ENCODE measurements around the gene DBNDD1. TPM values are rescaled to one million over a fixed set of nuclear protein-coding genes. Genes with fewer than 3 reads are reported as not detected.

The DBNDD1 gene
- total RNA-seq, 1 experiment from 2014 or later: 75.0 TPM

DNA sequence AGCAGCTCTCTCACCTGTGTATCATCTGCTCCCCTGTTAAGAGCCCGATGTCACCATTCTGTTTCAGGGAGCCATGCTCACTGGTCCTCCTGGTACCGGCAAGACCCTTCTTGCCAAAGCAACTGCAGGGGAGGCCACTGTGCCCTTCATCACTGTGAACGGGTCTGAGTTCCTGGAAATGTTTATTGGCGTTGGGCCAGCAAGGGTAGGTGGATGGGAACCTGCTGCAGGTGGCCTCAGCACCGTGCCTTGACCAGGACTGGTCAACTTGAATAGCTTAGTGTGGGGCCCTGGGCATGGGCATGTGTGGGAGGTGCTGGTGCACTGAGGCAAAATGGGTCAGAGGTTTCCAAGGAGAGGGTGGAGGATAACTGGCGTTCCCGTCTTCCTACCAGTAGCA is 28.5 kb downstream of the DBNDD1 start:
- Mint-ChIP-seq H3K4me3 (no peak overlapping the region), H3K27me3 (ENCODE audit: low read depth) (peaks cover 10% of the 10 kb centered on the region; the same call in 1 of the 2 replicates), H3K36me3 (peaks cover 59% of the 10 kb centered on the region), H3K9me3 (peaks cover 16% of the 10 kb centered on the region), H3K27ac (no peak overlapping the region), H3K4me1 (no peaks in the 10 kb centered on the region)
- ChIA-PET POLR2A (no interaction called here), CTCF (interaction anchor here (1.0 kb wide), 1 partner anchor 28 kb away, joined by 3 read pairs; no protein-coding TSS in a partner anchor)
- TF ChIP-seq JUN (CRISPR knock-in tag; IDR thresholded peaks at IDR 0.05): no peak
- TF ChIP-seq, protein P1, sequence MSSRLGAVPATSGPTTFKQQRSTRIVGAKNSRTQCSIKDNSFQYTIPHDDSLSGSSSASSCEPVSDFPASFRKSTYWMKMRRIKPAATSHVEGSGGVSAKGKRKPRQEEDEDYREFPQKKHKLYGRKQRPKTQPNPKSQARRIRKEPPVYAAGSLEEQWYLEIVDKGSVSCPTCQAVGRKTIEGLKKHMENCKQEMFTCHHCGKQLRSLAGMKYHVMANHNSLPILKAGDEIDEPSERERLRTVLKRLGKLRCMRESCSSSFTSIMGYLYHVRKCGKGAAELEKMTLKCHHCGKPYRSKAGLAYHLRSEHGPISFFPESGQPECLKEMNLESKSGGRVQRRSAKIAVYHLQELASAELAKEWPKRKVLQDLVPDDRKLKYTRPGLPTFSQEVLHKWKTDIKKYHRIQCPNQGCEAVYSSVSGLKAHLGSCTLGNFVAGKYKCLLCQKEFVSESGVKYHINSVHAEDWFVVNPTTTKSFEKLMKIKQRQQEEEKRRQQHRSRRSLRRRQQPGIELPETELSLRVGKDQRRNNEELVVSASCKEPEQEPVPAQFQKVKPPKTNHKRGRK (CRISPR knock-in tag; IDR thresholded peaks at IDR 0.05; ENCODE audit: borderline replicate concordance): no peak
- no peak for TF ChIP-seq IRF2 (CRISPR knock-in tag; IDR thresholded peaks at IDR 0.05; ENCODE audit: borderline replicate concordance, low read depth)
- no peak for ATAC-seq
- DNase-seq (ENCODE audit: low spot score): no peak

DNA sequence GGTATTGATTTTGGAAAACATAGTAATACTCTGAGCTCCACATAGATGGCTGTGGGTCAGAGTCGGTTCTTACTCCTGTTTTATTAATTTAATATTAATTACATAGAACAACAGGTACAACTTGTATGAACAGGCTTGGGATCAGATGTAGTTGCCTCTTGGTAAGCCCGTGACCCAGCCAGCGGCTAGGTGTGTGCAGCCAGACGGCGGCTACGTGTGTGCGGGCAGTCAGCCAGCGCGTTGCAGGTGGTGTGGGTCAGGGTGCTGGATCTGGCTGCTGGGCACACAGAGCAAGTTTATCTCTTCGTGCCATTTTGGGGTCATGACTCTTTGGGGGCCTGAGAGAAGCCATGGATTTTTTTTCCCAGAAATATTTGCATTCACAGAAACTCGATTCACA is 30.3 kb downstream of the DBNDD1 start:
- DNase-seq (ENCODE audit: low spot score) (no peak), ATAC-seq (no peak)
- Mint-ChIP-seq H3K27me3 (ENCODE audit: low read depth) (no peaks in the 10 kb centered on the region), H3K36me3 (peaks cover 56% of the 10 kb centered on the region), H3K27ac (no peak overlapping the region), H3K4me3 (no peak overlapping the region), H3K4me1 (no peaks in the 10 kb centered on the region), H3K9me3 (no peaks in the 10 kb centered on the region)
- ChIA-PET CTCF (no interaction called here), POLR2A (no interaction called here)
- no peak for TF ChIP-seq HMGA2 (CRISPR knock-in tag; IDR thresholded peaks at IDR 0.05)
- TF ChIP-seq, protein P2, sequence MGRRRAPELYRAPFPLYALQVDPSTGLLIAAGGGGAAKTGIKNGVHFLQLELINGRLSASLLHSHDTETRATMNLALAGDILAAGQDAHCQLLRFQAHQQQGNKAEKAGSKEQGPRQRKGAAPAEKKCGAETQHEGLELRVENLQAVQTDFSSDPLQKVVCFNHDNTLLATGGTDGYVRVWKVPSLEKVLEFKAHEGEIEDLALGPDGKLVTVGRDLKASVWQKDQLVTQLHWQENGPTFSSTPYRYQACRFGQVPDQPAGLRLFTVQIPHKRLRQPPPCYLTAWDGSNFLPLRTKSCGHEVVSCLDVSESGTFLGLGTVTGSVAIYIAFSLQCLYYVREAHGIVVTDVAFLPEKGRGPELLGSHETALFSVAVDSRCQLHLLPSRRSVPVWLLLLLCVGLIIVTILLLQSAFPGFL (CRISPR knock-in tag; IDR thresholded peaks at IDR 0.05; ENCODE audit: borderline replicate concordance): no peak
- TF ChIP-seq NFATC4 (CRISPR knock-in tag; IDR thresholded peaks at IDR 0.05): no peak
- TF ChIP-seq CBFB (CRISPR knock-in tag; IDR thresholded peaks at IDR 0.05; ENCODE audit: low read depth): no peak
- TF ChIP-seq NR1H2 (CRISPR knock-in tag; IDR thresholded peaks at IDR 0.05): no peak
- no peak for TF ChIP-seq GTF2I (CRISPR knock-in tag; conservative IDR thresholded peaks at IDR 0.05)
- TF ChIP-seq, protein P3, sequence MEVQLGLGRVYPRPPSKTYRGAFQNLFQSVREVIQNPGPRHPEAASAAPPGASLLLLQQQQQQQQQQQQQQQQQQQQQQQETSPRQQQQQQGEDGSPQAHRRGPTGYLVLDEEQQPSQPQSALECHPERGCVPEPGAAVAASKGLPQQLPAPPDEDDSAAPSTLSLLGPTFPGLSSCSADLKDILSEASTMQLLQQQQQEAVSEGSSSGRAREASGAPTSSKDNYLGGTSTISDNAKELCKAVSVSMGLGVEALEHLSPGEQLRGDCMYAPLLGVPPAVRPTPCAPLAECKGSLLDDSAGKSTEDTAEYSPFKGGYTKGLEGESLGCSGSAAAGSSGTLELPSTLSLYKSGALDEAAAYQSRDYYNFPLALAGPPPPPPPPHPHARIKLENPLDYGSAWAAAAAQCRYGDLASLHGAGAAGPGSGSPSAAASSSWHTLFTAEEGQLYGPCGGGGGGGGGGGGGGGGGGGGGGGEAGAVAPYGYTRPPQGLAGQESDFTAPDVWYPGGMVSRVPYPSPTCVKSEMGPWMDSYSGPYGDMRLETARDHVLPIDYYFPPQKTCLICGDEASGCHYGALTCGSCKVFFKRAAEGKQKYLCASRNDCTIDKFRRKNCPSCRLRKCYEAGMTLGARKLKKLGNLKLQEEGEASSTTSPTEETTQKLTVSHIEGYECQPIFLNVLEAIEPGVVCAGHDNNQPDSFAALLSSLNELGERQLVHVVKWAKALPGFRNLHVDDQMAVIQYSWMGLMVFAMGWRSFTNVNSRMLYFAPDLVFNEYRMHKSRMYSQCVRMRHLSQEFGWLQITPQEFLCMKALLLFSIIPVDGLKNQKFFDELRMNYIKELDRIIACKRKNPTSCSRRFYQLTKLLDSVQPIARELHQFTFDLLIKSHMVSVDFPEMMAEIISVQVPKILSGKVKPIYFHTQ (CRISPR knock-in tag; IDR thresholded peaks at IDR 0.05): no peak
- TF ChIP-seq ZNF423 (CRISPR knock-in tag; IDR thresholded peaks at IDR 0.05): no peak
- TF ChIP-seq, protein P4, sequence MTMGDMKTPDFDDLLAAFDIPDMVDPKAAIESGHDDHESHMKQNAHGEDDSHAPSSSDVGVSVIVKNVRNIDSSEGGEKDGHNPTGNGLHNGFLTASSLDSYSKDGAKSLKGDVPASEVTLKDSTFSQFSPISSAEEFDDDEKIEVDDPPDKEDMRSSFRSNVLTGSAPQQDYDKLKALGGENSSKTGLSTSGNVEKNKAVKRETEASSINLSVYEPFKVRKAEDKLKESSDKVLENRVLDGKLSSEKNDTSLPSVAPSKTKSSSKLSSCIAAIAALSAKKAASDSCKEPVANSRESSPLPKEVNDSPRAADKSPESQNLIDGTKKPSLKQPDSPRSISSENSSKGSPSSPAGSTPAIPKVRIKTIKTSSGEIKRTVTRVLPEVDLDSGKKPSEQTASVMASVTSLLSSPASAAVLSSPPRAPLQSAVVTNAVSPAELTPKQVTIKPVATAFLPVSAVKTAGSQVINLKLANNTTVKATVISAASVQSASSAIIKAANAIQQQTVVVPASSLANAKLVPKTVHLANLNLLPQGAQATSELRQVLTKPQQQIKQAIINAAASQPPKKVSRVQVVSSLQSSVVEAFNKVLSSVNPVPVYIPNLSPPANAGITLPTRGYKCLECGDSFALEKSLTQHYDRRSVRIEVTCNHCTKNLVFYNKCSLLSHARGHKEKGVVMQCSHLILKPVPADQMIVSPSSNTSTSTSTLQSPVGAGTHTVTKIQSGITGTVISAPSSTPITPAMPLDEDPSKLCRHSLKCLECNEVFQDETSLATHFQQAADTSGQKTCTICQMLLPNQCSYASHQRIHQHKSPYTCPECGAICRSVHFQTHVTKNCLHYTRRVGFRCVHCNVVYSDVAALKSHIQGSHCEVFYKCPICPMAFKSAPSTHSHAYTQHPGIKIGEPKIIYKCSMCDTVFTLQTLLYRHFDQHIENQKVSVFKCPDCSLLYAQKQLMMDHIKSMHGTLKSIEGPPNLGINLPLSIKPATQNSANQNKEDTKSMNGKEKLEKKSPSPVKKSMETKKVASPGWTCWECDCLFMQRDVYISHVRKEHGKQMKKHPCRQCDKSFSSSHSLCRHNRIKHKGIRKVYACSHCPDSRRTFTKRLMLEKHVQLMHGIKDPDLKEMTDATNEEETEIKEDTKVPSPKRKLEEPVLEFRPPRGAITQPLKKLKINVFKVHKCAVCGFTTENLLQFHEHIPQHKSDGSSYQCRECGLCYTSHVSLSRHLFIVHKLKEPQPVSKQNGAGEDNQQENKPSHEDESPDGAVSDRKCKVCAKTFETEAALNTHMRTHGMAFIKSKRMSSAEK (CRISPR knock-in tag; IDR thresholded peaks at IDR 0.05; ENCODE audit: borderline replicate concordance): no peak

DNA sequence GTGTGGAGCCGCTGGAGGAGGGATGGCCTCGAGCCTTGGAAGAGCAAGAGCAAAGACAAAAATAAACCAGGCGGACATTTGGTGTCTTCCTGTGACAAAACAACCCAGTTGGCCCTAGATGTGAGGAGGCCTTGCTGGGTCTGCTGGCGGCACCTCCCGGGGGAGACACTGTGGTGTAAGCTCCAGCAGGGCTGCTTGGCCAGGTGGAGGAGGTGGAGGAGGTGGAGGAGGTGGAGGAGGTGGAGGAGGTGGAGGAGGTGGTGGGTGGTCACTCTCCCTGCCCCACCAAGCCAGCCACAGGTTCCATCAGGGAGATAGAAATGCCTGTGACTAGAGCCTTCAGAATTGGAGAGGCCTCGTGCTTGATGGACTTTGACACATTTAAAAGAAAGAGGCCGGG is 32.1 kb downstream of the DBNDD1 start:
- no peak overlapping the region for H3K4me3 Mint-ChIP-seq
- no peaks in the 10 kb centered on the region for H3K27me3 Mint-ChIP-seq (ENCODE audit: low read depth)
- H3K27ac Mint-ChIP-seq: no peak overlapping the region; the same call in 1 of the 2 replicates
- ChIA-PET CTCF (interaction anchor here (0.8 kb wide), 1 partner anchor 95 kb away, joined by 3 read pairs; no protein-coding TSS in a partner anchor), POLR2A (no interaction called here)
- peaks cover 53% of the 10 kb centered on the region for H3K36me3 Mint-ChIP-seq
- DNase-seq (ENCODE audit: low spot score) (no peak), ATAC-seq (no peak)
- no peaks in the 10 kb centered on the region for H3K9me3 Mint-ChIP-seq
- TF ChIP-seq TCF7 (CRISPR knock-in tag; IDR thresholded peaks at IDR 0.05; ENCODE audit: low read depth) (no peak), ZNF423 (CRISPR knock-in tag; IDR thresholded peaks at IDR 0.05) (no peak)
- H3K4me1 Mint-ChIP-seq: no peaks in the 10 kb centered on the region

All from WTC11 (cell line).